Forelimb muscle (tissue), 1 donor: ENCODE measurements around the gene PDCL2. TPM values are rescaled to one million over a fixed set of nuclear protein-coding genes. Genes with fewer than 3 reads are reported as not detected.
"Not testable (repeated sequence)": the region's sequence is repeated elsewhere in the genome, so short reads cannot be mapped to it uniquely, and the experiment has no call there.

Experiments
- DNase-seq: peaks from one replicate; pipeline ENCODE4 v3.0.0-alpha.2; 2013; ENCODE audit warnings: low read depth
- polyA plus RNA-seq: library from polyadenylated mRNA; unstranded; fragments of 120-200 nt; gene quantifications from one replicate; pipeline ENCODE4 v1.2.1, GENCODE V29; 2013; ENCODE audit not compliant: insufficient read length

The PDCL2 gene
- not detected for polyA plus RNA-seq

- DNase-seq: no peak
Observed at GRCh38 chr4:55592014-55592413, at the start of gene PDCL2. PDCL2 (minus strand) TSS chr4:55592245; CDS start chr4:55592109, 136 bp downstream.

GRCh38 chr4:55637272-55637820 is 45.3 kb upstream of the PDCL2 start:
- no peak for DNase-seq

- DNase-seq: no peak
Observed at GRCh38 chr4:55636656-55636999, 44.6 kb upstream of the PDCL2 start.

- no peak for DNase-seq
Observed at GRCh38 chr4:55635741-55636655, 44.0 kb upstream of the PDCL2 start, which contains the start of gene NMU. NMU (minus strand) TSS chr4:55636298; CDS start chr4:55636192, 106 bp downstream.

- DNase-seq: no peak
Observed at GRCh38 chr4:55635282-55635681, 43.2 kb upstream of the PDCL2 start.

GRCh38 chr4:55634417-55635128 is 42.5 kb upstream of the PDCL2 start:
- DNase-seq: no peak

GRCh38 chr4:55633903-55634302 is 41.9 kb upstream of the PDCL2 start:
- no peak for DNase-seq

GRCh38 chr4:55625835-55626234 is 33.8 kb upstream of the PDCL2 start:
- DNase-seq: no peak

- DNase-seq: not testable (repeated sequence)
Observed at GRCh38 chr4:55624063-55624462, 32.0 kb upstream of the PDCL2 start.

- DNase-seq: no peak
Observed at GRCh38 chr4:55618546-55619143, 26.6 kb upstream of the PDCL2 start.

- DNase-seq: no peak
Observed at GRCh38 chr4:55617587-55618197, 25.6 kb upstream of the PDCL2 start.

- DNase-seq: no peak
Observed at GRCh38 chr4:55615008-55615407, 23.0 kb upstream of the PDCL2 start.

- no peak for DNase-seq
Observed at GRCh38 chr4:55613621-55614020, 21.6 kb upstream of the PDCL2 start.

- no peak for DNase-seq
Observed at GRCh38 chr4:55612341-55612740, 20.3 kb upstream of the PDCL2 start.

- no peak for DNase-seq
Observed at GRCh38 chr4:55611358-55612059, 19.5 kb upstream of the PDCL2 start.

GRCh38 chr4:55610381-55610780 is 18.3 kb upstream of the PDCL2 start:
- DNase-seq: no peak

- DNase-seq: no peak
Observed at GRCh38 chr4:55609393-55609866, 17.4 kb upstream of the PDCL2 start.

GRCh38 chr4:55608591-55608990 is 16.5 kb upstream of the PDCL2 start:
- no peak for DNase-seq

GRCh38 chr4:55604996-55605395 is 13.0 kb upstream of the PDCL2 start:
- DNase-seq: no peak

- DNase-seq: no peak
Observed at GRCh38 chr4:55600640-55601039, 8.6 kb upstream of the PDCL2 start.

GRCh38 chr4:55598641-55599040 is 6.6 kb upstream of the PDCL2 start:
- DNase-seq: no peak
